HG02840 (cell line): ENCODE results near the gene ZNF77.
"Not testable (repeated sequence)": the region's sequence is repeated elsewhere in the genome, so short reads cannot be mapped to it uniquely, and the experiment has no call there.

ENCODE experiments used
- ATAC-seq: cut with Tn5 transposase; IDR thresholded peaks from one replicate; pipeline ENCODE4 v1.9.1; 2021; ENCODE audit warnings: mild to moderate bottlenecking, moderate library complexity, moderate number of reproducible peaks; ENCODE audit not compliant: unreplicated experiment, low FRiP score

Gene ZNF77

GRCh38 chr19:2944775-2945574, at the start of gene ZNF77:
Gene ZNF77 (minus strand): TSS chr19:2944971. CDS start chr19:2944840, 131 bp downstream.
- peak; percentile 95 for ATAC-seq

GRCh38 chr19:2993579-2993978, 48.8 kb upstream of the ZNF77 start:
- ATAC-seq: no peak

- ATAC-seq: no peak
Measured at GRCh38 chr19:2992958-2993357, 48.2 kb upstream of the ZNF77 start.

- ATAC-seq: not testable (repeated sequence)
Measured at GRCh38 chr19:2992333-2992732, 47.6 kb upstream of the ZNF77 start.

- ATAC-seq: no peak
Measured at GRCh38 chr19:2989236-2989946, 44.6 kb upstream of the ZNF77 start.

- ATAC-seq: no peak
Measured at GRCh38 chr19:2988568-2988967, 43.8 kb upstream of the ZNF77 start.

- no peak for ATAC-seq
Measured at GRCh38 chr19:2987797-2988196, 43.0 kb upstream of the ZNF77 start.

- ATAC-seq: no peak
Measured at GRCh38 chr19:2986951-2987524, 42.3 kb upstream of the ZNF77 start.

GRCh38 chr19:2984215-2984528, 39.4 kb upstream of the ZNF77 start:
- no peak for ATAC-seq

- no peak for ATAC-seq
Measured at GRCh38 chr19:2983351-2984214, 38.8 kb upstream of the ZNF77 start.

GRCh38 chr19:2982983-2983350, 38.2 kb upstream of the ZNF77 start:
- ATAC-seq: no peak

GRCh38 chr19:2982561-2982960, 37.8 kb upstream of the ZNF77 start:
- ATAC-seq: no peak

- ATAC-seq: no peak
Measured at GRCh38 chr19:2981898-2982297, 37.1 kb upstream of the ZNF77 start.

- no peak for ATAC-seq
Measured at GRCh38 chr19:2978772-2979171, 34.0 kb upstream of the ZNF77 start.

GRCh38 chr19:2978166-2978767, 33.5 kb upstream of the ZNF77 start:
- ATAC-seq: no peak

GRCh38 chr19:2977746-2978138, 33.0 kb upstream of the ZNF77 start:
- no peak for ATAC-seq

GRCh38 chr19:2977001-2977745, 32.4 kb upstream of the ZNF77 start, which contains the start of gene TLE6:
Gene TLE6 (plus strand): TSS chr19:2977564. CDS start chr19:2978234, 670 bp downstream.
- peak; percentile 90 for ATAC-seq

- ATAC-seq: no peak
Measured at GRCh38 chr19:2976609-2977000, 31.8 kb upstream of the ZNF77 start.

- no peak for ATAC-seq
Measured at GRCh38 chr19:2974342-2975041, 29.7 kb upstream of the ZNF77 start.
